Neural cell (in vitro differentiated cells): ENCODE measurements around the gene STAT5B. TPM values are rescaled to one million over a fixed set of nuclear protein-coding genes. Genes with fewer than 3 reads are reported as not detected.

ENCODE experiments used
- H2AFZ ChIP-seq: fragments of 200-600, 300-800 bp; sonication (generic), shearing (Covaris generic); 2 replicates; pipeline ENCODE4 v1.6.0; 2014; ENCODE audit warnings: low read depth, mild to moderate bottlenecking, antibody characterized with exemption, low read length, moderate library complexity
- H3F3A ChIP-seq: fragments of 200-600 bp; shearing (Covaris generic); 2 replicates; pipeline ENCODE4 v1.6.1; 2016; ENCODE audit warnings: mild to moderate bottlenecking, moderate library complexity, mixed read lengths, antibody characterized with exemption, low read length; ENCODE audit not compliant: insufficient read depth, poor library complexity, severe bottlenecking
- H3K27ac ChIP-seq: fragments of 200-600, 300-800 bp; sonication (generic), shearing (Covaris generic); 2 replicates; pipeline ENCODE4 v1.5.1; 2014; ENCODE audit warnings: mild to moderate bottlenecking, low read length, moderate library complexity
- H3K27me3 ChIP-seq: fragments of 300-800, 200-600 bp; sonication (generic), shearing (Covaris generic); 2 replicates; pipeline ENCODE4 v1.6.0; 2014; ENCODE audit warnings: mild to moderate bottlenecking, low read depth, low read length, moderate library complexity; ENCODE audit not compliant: insufficient read depth
- H3K36me3 ChIP-seq: fragments of 300-800, 200-600 bp; sonication (generic), shearing (Covaris generic); 2 replicates; pipeline ENCODE4 v1.5.1; 2014; ENCODE audit warnings: mild to moderate bottlenecking, antibody characterized with exemption, low read length, moderate library complexity; ENCODE audit not compliant: insufficient read depth
- H3K4me2 ChIP-seq: fragments of 300-800, 200-600 bp; sonication (generic), shearing (Covaris generic); 2 replicates; pipeline ENCODE4 v1.6.0; 2014; ENCODE audit warnings: mild to moderate bottlenecking, low read length
- H3K4me3 ChIP-seq: fragments of 300-800, 200-600 bp; sonication (generic), shearing (Covaris generic); 2 replicates; pipeline ENCODE4 v1.5.1; 2014; ENCODE audit warnings: mild to moderate bottlenecking, low read length, moderate library complexity
- H3K79me2 ChIP-seq: fragments of 200-600 bp; shearing (Covaris generic); replicated peaks from 2 replicates; pipeline ENCODE4 v1.6.0; 2014; ENCODE audit warnings: mild to moderate bottlenecking, low read length, moderate library complexity; ENCODE audit not compliant: insufficient read depth
- H3K9ac ChIP-seq: fragments of 300-800, 200-600 bp; sonication (generic), shearing (Covaris generic); 2 replicates; pipeline ENCODE4 v1.6.1; 2016; ENCODE audit warnings: mild to moderate bottlenecking, low read length, mixed read lengths
- H3K9me2 ChIP-seq: fragments of 200-600 bp; shearing (Covaris generic); 2 replicates; pipeline ENCODE4 v1.6.1; 2016; ENCODE audit warnings: mild to moderate bottlenecking, low read length, mixed read lengths; ENCODE audit not compliant: insufficient read depth
- H3K9me3 ChIP-seq: fragments of 200-600, 300-800 bp; sonication (generic), shearing (Covaris generic); 2 replicates; pipeline ENCODE4 v1.6.1; 2016; ENCODE audit warnings: mild to moderate bottlenecking, mixed run types, low read length, moderate library complexity, mixed read lengths
- H4K20me1 ChIP-seq: fragments of 200-600 bp; shearing (Covaris generic); 2 replicates; pipeline ENCODE4 v1.6.1; 2016; ENCODE audit warnings: mild to moderate bottlenecking, mixed run types; ENCODE audit not compliant: insufficient read depth
- EP300 ChIP-seq: fragments of 450-650 bp; conservative IDR thresholded peaks from 2 replicates; pipeline ENCODE4 v1.6.1; 2014; ENCODE audit warnings: antibody characterized with exemption, mild to moderate bottlenecking, moderate library complexity; ENCODE audit not compliant: poor library complexity, severe bottlenecking
- EZH2 ChIP-seq: fragments of 200-600, 300-800 bp; shearing (Covaris generic), sonication (generic); IDR thresholded peaks from 2 replicates; pipeline ENCODE4 v1.6.1; 2014; ENCODE audit warnings: antibody characterized with exemption, low read length, borderline replicate concordance, mild to moderate bottlenecking; ENCODE audit not compliant: insufficient read depth, poor library complexity, severe bottlenecking
- MXI1 ChIP-seq: fragments of 450-650 bp; conservative IDR thresholded peaks from 2 replicates; pipeline ENCODE4 v1.6.1; 2014; ENCODE audit warnings: antibody characterized with exemption, mild to moderate bottlenecking; ENCODE audit not compliant: poor library complexity, severe bottlenecking
- POLR2AphosphoS5 ChIP-seq: IDR thresholded peaks from 2 replicates; pipeline ENCODE4 v1.6.1; 2012
- RAD21 ChIP-seq: fragments of 450-650 bp; conservative IDR thresholded peaks from 2 replicates; pipeline ENCODE4 v1.6.1; 2014; ENCODE audit warnings: antibody characterized with exemption, mild to moderate bottlenecking, moderate library complexity
- SMC3 ChIP-seq: fragments of 450-650 bp; conservative IDR thresholded peaks from 2 replicates; pipeline ENCODE4 v1.6.1; 2014; ENCODE audit warnings: antibody characterized with exemption, mild to moderate bottlenecking, moderate library complexity; ENCODE audit not compliant: poor library complexity
- TAF1 ChIP-seq: IDR thresholded peaks from 2 replicates; pipeline ENCODE4 v1.6.1; 2012; ENCODE audit warnings: low read depth
- polyA plus RNA-seq: library from polyadenylated mRNA; depleted of rRNA; stranded (reverse); fragments of >200 nt; gene quantifications from 2 replicates; pipeline ENCODE4 v1.2.3, GENCODE V29; 2014
- TF ChIP-seq, protein P1 (sequence below): IDR thresholded peaks from 2 replicates; pipeline ENCODE4 v1.6.1; 2012; ENCODE audit warnings: borderline replicate concordance
- TF ChIP-seq, protein P2 (sequence below): fragments of 450-650 bp; IDR thresholded peaks from 2 replicates; pipeline ENCODE4 v1.5.1; 2014; ENCODE audit warnings: antibody characterized with exemption, mild to moderate bottlenecking, moderate library complexity; ENCODE audit not compliant: poor library complexity, severe bottlenecking

Gene STAT5B
- polyA plus RNA-seq, 1 donor from 2014 or later = 47.4 TPM

DNA sequence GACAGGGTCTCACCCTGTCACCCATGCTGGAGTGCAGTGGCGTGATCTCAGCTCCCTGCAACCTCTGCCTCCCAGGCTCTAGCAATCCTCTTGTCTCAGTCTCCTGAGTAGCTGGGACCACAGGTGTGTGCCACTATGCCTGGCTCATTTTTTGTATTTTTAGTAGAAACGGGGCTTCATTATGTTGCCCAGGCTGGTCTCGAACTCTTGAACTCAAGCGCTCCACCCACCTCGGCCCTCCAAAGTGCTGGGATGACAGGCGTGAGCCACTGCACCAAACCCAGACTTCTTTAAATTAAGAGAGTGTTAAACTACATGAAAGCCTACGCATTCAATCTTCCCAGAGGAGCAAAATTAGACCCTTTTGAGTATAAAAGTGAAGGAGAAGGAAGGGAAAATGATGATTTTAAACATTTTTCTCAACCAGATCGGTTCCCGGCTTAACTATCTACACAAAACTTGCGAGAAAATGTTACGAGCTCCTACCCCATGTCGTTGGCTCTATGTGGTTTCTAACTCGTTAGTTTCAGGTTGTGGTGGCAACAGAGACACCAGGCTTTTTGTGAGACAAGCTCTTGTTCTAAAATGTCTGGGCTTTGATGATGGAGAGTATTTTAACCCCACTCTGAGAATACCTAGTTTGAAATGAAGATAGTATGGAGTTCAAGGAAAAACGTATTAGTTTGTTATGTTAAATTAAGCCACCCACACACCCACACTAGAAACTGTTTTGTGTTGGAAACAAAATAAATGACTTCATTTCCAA lies 26.3 kb downstream of the STAT5B start:
- H3K27ac ChIP-seq = no peak overlapping the region
- H3K4me3 ChIP-seq = no peak overlapping the region

DNA sequence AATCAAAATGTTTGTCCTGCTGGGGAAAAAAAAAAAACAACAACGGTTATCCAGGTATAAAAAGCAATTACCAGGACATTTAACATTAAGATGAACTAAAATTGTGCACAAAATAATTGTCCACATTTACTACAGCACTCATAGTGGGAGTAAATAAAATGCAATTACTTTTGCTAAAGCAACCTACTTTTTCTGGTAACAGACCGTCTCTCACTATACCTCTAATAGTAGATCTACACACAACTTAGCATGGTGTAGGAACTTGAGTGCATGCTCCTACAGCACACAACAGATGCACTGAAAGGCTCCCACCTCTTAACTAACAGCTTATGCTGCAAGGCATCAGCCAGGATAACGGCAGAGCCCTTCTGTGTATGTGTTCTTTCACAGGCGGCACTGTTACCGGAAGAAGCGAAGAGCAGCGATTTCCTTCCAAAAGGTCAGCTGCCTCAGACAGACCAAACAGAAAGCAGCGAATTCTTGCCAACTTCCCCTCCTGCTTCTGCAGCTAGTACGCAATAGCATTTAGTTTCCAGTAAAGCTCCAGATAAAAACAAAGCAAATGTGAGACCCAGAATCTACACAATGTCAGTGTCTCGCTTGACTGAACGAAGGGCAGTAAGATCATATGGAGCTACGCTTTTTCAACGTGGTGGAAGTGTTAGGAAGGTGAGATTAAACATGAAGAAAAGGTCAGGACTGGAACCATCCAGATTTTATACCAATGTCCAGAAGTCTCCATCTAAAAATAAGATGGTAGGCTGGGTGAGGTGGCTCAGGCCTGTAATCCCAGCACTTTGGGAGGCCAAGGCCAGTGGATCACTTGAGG lies 27.6 kb downstream of the STAT5B start:
- no peak overlapping the region for H3K4me3 ChIP-seq
- H3K9ac ChIP-seq = no peak overlapping the region
- no peak for TF ChIP-seq EZH2
- no peak for TF ChIP-seq TAF1
- no peak for TF ChIP-seq POLR2AphosphoS5
- TF ChIP-seq EP300 = no peak
- no peak for TF ChIP-seq MXI1
- TF ChIP-seq, protein P1, sequence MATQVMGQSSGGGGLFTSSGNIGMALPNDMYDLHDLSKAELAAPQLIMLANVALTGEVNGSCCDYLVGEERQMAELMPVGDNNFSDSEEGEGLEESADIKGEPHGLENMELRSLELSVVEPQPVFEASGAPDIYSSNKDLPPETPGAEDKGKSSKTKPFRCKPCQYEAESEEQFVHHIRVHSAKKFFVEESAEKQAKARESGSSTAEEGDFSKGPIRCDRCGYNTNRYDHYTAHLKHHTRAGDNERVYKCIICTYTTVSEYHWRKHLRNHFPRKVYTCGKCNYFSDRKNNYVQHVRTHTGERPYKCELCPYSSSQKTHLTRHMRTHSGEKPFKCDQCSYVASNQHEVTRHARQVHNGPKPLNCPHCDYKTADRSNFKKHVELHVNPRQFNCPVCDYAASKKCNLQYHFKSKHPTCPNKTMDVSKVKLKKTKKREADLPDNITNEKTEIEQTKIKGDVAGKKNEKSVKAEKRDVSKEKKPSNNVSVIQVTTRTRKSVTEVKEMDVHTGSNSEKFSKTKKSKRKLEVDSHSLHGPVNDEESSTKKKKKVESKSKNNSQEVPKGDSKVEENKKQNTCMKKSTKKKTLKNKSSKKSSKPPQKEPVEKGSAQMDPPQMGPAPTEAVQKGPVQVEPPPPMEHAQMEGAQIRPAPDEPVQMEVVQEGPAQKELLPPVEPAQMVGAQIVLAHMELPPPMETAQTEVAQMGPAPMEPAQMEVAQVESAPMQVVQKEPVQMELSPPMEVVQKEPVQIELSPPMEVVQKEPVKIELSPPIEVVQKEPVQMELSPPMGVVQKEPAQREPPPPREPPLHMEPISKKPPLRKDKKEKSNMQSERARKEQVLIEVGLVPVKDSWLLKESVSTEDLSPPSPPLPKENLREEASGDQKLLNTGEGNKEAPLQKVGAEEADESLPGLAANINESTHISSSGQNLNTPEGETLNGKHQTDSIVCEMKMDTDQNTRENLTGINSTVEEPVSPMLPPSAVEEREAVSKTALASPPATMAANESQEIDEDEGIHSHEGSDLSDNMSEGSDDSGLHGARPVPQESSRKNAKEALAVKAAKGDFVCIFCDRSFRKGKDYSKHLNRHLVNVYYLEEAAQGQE = no peak
- TF ChIP-seq, protein P2, sequence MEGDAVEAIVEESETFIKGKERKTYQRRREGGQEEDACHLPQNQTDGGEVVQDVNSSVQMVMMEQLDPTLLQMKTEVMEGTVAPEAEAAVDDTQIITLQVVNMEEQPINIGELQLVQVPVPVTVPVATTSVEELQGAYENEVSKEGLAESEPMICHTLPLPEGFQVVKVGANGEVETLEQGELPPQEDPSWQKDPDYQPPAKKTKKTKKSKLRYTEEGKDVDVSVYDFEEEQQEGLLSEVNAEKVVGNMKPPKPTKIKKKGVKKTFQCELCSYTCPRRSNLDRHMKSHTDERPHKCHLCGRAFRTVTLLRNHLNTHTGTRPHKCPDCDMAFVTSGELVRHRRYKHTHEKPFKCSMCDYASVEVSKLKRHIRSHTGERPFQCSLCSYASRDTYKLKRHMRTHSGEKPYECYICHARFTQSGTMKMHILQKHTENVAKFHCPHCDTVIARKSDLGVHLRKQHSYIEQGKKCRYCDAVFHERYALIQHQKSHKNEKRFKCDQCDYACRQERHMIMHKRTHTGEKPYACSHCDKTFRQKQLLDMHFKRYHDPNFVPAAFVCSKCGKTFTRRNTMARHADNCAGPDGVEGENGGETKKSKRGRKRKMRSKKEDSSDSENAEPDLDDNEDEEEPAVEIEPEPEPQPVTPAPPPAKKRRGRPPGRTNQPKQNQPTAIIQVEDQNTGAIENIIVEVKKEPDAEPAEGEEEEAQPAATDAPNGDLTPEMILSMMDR = no peak

More for the DNA sequence above, 26.3 kb downstream of the STAT5B start:
- Histone ChIP-seq H4K20me1 (no peaks in the 10 kb centered on the region), H3K36me3 (no peaks in the 10 kb centered on the region), H3K27me3 (no peaks in the 10 kb centered on the region), H3K9ac (no peak overlapping the region), H3K9me2 (no peaks in the 10 kb centered on the region), H2AFZ (no peak overlapping the region), H3K4me2 (no peak overlapping the region), H3F3A (no peaks in the 10 kb centered on the region), H3K79me2 (peaks cover 42% of the 10 kb centered on the region), H3K9me3 (no peaks in the 10 kb centered on the region)
- no peak for TF ChIP-seq MXI1
- no peak for TF ChIP-seq TAF1
- no peak for TF ChIP-seq EZH2
- TF ChIP-seq, protein P1 = no peak
- no peak for TF ChIP-seq POLR2AphosphoS5
- no peak for TF ChIP-seq RAD21
- TF ChIP-seq SMC3 = no peak
- TF ChIP-seq, protein P2 = no peak
- TF ChIP-seq EP300 = no peak

More for the DNA sequence above, 27.6 kb downstream of the STAT5B start:
- no peaks in the 10 kb centered on the region for H3F3A ChIP-seq
- H4K20me1 ChIP-seq = no peaks in the 10 kb centered on the region
- peaks cover 40% of the 10 kb centered on the region for H3K79me2 ChIP-seq
- H3K4me2 ChIP-seq = no peak overlapping the region
- H2AFZ ChIP-seq = no peak overlapping the region
- H3K27me3 ChIP-seq = no peaks in the 10 kb centered on the region
- H3K27ac ChIP-seq = no peak overlapping the region
- H3K9me2 ChIP-seq = no peaks in the 10 kb centered on the region
- H3K36me3 ChIP-seq = no peaks in the 10 kb centered on the region
- H3K9me3 ChIP-seq = no peaks in the 10 kb centered on the region
